CMK (cell line): ENCODE measurements around the gene PCOLCE2.

Source experiments
- DNase-seq: peaks from one replicate; pipeline ENCODE4 v3.0.0-alpha.2; 2010; ENCODE audit warnings: low read depth

Gene PCOLCE2

DNA sequence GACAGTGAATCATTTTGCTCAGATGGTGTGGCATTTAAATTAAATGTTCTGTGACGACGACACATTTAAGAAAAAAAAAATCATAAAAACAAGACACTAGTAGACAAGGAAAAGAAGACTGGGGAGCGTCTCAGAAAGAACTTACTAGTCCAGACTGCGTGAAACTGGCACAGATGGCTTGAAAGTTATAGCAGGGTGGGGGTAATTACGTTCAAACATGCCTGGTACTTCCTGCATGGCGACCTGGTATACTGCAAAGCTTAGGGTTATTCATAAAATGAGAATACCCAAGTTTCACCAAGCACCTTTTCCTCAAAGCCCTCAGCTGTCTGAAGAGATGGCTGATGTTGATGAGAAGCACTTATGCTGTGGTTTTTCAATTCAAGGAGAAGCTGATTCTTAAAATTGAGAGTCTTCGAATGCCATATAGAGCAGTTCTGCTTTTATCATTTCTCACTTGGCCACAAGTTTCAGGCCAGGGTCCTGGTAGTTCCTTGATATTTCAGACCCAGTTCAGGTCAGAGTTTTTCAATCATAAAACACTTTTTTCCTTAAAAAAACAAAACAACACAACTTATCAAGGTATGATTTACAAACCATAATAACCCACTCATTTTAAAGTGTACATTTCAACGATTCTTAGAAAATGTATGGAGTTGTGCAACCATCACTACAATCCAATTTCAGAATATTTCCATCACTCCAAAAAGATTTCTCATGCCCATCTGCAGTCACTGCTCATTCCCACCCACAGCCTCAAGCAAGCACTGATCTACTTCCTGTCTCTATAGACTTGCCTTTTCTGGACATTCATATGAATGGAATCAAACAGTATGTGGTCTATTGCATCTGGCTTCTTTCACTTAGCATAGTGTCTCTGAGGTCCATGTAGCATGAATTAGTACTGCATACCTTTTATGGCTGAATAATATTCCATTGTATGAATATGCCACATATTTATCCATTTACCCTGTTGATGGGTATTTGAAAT, 24.7 kb downstream of the PCOLCE2 start:
- no peak for DNase-seq

DNA sequence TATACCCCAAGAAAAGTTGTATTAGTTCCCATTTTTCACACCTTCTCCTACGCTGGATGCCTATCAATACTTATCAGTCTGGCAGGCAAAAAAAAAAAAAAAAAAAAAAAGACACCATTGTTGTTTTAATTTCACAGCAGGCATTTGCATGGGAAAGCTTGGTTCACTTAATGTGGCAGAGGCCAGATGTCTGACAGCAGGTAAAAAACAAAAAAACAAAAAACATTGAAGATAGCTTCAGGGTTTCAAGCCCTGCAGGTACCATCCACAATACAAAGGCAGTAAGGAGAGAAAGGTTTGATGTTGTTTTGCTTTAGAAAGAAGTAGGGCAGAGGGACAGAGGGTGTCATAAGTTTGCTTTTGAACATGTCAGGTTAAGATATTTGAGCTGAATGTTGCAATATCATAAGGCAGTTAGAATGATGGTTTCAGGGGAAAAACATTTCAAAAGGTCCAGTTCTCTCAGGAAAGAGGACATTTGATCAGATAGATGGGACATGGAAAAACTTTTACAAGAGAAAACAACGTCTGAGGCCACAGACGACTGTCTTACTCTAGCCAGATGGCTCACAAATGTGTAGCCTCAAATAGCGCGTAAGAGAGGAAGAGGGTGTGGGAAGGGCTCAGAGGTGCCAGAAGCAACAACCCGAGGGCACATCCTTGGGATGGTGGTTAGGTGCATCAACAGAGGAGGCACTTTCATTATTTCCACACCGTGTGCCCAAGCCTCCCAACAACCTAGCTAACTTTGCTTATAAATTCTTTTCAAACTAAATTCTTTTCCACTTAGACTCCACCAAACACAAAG, 25.7 kb downstream of the PCOLCE2 start:
- DNase-seq = no peak

GRCh38 chr3:142861926-142862325, 27.0 kb downstream of the PCOLCE2 start:
- no peak for DNase-seq

- no peak for DNase-seq
Measured at GRCh38 chr3:142858043-142858442, 30.8 kb downstream of the PCOLCE2 start.

- no peak for DNase-seq
Measured at GRCh38 chr3:142857056-142857455, 31.8 kb downstream of the PCOLCE2 start.

- DNase-seq = no peak
Measured at GRCh38 chr3:142853270-142854168, 35.4 kb downstream of the PCOLCE2 start.

GRCh38 chr3:142852009-142852408, 36.9 kb downstream of the PCOLCE2 start:
- DNase-seq = no peak

DNA sequence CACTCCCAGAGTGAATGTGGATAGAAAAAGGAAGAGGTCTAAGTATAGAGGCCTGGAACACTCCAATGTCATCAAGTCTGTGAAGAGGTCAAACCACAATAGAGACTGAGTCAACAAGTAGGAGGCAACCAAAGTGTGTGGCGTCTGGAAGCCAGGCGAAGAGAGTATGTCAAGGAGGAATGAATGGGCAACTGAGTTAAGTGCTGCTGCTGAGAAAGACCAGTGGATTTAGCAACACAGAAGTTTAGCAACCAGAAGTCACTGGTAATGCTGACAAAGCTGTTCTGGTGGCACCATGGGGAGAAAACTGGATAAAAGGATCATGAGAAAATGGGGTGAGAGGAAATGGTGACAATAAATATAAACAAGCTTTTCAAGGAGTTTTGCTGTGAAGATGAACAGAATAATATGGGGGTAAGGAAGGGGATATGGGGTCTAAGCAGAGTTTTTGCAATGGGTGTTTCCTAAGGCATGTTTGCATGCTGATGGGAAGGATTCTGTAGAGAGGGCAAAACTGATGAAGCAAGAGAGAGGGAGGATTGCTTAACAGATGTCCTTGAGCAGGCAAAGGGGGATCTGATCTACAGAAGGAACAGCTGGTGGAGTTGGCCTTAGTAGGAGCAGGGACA, 38.4 kb downstream of the PCOLCE2 start:
- DNase-seq = no peak

GRCh38 chr3:142849148-142849547, 39.7 kb downstream of the PCOLCE2 start:
- DNase-seq = no peak

GRCh38 chr3:142846779-142847577, 41.9 kb downstream of the PCOLCE2 start:
- DNase-seq = no peak

DNA sequence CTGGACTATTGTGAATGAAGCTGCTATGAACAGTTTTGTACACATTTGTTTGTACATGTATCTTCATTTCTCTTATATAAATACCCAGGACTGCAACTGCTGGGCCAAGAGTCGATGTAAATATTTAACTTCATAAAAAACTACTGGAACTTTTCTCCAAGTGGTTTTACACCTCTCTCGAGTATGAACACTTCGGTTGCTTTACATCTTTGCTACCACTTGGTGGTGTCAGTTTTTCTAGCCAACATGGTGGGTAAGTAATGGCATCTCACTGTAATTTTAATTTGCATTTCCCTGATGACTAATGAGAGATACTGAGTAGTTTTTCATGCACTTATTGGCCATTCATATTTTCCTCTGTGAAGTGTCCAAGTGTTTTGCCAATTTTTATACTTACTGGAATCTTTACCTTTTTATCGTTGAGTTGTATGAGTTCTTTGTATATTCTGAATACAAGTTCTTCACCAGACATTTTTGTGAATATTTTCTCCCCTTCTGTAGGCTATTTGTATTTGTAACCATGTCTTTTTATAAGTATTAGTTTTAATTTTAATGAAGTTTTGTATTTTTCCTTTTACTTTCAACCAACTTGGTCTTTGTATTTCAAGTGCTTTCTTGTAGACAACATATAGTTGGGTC, 44.4 kb downstream of the PCOLCE2 start:
- no peak for DNase-seq

DNA sequence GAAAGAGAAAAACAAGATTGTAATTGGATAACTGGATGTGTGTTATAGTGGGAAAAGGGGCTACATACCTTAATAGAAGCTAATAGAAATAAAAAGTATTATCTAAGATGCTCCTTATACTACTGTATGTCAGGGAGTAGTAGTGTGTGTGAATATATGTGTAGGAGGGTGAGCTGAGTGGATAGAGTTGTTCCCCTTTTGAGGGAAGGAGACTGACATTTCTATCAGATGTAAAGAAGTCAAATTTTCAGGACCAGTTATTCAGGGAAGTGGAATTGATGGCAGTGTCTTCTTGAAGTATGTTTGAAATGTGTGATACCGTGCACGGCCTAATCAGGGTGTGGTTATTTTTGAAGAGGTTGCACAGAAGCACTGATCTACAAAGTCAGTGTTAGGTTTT, 49.1 kb downstream of the PCOLCE2 start:
- DNase-seq = no peak

GRCh38 chr3:142837526-142837925, 51.4 kb downstream of the PCOLCE2 start:
- no peak for DNase-seq

DNA sequence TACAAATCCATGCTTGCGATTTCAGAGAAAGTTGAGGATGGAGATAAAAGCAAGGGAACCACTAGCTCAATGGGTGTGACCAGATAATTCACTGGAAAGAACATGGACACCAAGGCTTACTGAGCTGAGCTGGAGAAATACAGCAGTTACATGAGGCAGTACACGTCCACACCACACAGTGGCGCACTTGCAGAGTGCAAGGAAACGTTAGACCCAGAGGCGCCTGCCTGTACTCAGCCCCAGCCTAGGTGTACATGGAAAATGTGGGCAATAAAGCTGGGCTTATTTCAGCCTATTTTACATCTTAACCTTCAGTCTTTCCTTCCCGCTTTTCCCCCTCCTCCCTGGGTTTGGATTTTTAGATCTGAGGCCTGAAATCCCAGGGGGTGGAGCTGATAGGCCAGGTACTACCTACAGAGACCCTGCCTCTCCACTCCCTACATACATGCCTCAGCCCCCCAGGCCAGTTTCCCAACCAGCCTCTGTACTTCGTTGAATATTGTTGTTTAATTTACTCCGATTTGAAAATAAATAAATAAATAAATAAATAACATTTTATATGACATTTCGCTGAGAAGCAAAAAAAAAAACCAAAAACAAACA, 60.1 kb downstream of the PCOLCE2 start:
- DNase-seq = peak; percentile 26

DNA sequence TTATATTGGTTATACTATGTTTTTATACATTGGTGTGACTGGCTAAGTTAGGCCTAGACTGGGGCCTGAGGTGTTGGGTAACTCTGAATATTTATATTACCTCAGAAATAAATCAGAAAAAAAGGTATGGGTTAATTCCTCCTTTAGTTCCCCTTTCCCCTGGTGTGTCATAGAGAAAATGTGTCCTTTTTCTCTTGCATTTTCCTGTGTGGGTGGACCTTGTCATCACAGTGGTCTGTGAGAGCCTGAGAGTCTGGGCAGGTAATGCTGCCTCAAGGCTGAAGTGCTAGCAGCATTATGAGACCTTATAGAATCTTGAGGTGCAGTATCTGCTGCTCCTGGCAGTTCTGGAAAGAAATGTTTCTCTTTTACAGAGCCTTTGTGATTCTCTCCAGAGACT, 69.7 kb downstream of the PCOLCE2 start:
- no peak for DNase-seq

GRCh38 chr3:142818651-142819050, 70.2 kb downstream of the PCOLCE2 start:
- DNase-seq = no peak

GRCh38 chr3:142817897-142818296, 71.0 kb downstream of the PCOLCE2 start:
- no peak for DNase-seq

DNA sequence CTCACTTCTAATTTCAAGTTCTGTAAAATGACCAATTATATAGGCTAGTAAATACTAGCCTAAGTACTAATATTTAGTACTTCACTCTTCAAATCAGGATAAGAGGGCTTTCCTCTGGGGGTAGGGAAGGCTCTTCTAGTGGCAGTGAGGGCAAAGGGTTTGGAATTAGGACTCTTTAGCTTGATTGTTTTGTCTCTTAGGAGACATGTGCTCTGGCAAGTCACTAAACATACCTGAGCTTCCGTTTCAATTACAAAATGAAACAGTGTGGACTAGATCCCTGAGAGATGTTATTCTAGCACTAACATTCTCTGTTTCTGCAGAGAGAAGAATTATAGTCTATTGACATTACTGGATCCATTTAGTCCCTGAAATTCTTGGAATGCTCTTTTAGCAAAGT, 71.5 kb downstream of the PCOLCE2 start:
- DNase-seq = no peak

DNA sequence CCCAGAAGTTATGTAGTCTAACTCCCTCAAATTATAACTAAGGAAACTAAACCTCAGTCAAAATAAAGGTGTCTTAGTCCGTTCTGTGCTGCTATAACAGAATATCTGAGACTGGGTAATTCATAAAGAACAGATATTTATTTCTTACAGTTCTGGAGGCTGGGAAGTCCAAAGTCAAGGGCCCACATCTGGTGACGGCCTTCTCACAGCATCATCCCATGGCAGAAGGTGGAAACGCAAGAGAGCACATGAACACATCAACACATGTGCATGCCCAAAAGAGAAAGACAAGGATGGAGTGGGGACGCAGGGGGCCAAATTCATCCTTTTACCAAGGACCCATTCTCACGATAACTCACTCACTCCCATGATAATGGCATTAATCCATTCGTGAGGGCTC, 73.1 kb downstream of the PCOLCE2 start:
- DNase-seq = no peak

DNA sequence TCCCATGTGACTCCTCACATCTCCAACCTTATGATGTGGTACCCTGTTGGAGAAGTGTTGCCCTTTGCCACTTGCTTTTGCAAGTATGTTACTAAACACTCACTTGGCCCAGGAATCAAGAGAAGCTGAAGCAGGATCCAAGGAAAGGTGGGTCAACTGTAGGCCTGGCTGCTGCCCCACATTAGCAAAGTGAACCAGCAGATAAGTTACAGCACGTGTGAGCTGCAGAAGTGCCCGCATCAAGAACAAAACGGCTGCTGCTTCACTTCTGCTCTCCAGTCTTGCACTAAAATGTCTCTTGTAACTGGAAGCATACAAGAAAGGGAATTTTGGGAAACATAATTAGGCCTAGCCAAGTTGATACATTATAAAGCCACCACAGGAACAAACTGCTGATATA, 79.6 kb downstream of the PCOLCE2 start:
- DNase-seq = no peak
